ENCODE measurements around the gene DIP2C.
"Not testable (repeated sequence)": the region's sequence is repeated elsewhere in the genome, so short reads cannot be mapped to it uniquely, and the experiment has no call there.

DIP2C gene

DNA sequence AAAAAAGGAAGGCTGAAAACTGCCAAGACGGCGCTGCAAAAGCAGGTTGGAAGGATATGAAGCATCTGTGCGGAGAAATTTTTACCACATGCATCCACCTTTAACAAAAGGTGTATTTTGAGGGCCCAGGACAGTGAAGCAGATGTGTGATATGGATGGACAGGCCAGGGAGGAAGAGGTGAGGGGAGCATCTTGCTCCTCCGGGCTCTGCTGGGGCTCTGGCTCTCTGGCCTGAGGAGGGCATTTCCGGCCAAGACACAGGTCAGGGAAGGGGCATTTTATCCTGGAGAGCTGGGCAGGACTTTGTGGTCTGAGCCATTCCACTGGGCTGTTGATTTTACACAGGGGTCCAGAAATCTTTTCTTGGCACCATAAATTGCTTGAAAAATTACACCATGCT lies 379.1 kb downstream of the DIP2C start:
- DNase-seq = no peak

DNA sequence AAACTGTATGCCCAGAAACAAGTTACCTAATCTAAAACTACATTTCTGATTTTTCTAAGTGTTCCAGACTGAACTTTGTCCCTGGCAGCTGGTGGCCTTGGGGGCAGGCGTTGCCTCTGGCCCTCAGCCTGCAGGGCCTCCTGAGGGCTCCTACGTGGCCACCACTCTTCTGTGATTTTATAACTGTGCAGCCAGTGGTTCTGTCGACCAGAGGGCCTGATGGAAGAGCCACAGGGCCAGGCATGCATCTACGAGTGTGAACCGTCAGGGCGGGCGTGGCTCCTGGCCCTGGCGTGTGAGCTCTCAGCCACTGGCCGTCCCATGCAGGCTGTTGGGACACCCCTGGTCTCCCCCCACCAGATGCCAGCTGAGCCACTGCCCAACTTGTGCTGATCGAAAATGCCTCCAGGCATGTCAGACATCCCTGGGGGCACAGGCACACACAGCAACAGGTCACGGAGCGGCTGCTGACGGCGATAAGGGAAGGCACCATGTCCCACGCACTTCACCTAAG lies 380.8 kb downstream of the DIP2C start:
- no peak for DNase-seq

DNA sequence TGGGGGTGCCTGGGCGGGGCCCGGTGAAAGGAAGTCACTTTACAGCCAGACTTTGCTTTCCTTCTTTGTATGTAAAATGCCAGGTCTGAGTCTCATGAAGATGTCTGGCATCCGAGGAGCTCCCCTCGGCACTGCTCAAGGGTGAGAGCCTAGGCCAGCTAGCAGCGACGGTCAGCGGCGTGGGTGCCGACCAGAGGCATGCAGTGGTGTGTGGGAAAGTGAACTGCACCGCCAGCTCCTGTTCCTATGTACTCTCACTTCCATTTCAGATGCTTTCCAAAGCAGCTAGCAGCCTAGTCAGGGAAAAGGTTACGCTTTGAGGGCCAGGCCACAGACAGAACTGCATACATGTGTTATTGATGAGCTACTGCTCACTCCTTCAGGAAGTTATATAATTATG lies 381.4 kb downstream of the DIP2C start:
- DNase-seq = no peak

DNA sequence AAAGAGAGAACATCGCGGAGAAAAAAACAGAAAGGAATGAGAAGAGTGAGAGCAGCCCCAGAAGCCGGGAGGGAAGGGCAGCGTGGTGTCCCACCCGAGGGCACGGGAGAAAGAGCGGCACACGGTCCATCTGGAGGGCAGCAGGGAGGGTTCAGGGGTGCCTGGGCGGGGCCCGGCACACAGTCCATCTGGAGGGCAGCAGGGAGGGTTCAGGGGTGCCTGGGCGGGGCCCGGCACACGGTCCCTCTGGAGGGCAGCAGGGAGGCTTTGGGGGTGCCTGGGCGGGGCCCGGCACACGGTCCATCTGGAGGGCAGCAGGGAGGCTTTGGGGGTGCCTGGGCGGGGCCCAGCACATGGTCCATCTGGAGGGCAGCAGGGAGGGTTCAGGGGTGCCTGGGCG lies 381.8 kb downstream of the DIP2C start:
- no peak for DNase-seq

DNA sequence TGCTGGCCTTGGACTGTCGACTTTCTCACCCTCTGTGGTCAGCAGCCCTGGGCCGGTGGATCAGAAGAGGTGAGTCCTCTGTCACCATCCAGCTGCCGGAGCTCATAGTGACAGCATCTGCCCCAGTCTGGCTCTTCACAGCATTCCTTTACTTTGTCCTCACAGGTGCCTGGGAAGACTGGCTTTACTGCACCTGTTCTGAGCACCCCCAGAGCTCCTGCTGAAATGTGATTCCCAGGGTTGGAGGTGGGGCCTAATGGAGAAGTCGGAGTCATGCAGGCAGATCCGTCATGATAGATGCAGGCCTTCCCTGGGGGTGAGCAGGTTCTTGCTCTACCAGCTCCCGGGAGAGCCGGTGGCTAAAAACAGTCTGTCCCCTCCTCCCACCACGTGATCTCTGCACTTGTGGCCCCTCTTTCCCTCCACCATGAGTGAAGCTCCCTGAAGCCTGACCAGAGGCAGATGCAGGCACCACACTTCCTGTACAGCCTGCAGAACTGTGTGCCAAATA lies 382.7 kb downstream of the DIP2C start:
- no peak for DNase-seq

DNA sequence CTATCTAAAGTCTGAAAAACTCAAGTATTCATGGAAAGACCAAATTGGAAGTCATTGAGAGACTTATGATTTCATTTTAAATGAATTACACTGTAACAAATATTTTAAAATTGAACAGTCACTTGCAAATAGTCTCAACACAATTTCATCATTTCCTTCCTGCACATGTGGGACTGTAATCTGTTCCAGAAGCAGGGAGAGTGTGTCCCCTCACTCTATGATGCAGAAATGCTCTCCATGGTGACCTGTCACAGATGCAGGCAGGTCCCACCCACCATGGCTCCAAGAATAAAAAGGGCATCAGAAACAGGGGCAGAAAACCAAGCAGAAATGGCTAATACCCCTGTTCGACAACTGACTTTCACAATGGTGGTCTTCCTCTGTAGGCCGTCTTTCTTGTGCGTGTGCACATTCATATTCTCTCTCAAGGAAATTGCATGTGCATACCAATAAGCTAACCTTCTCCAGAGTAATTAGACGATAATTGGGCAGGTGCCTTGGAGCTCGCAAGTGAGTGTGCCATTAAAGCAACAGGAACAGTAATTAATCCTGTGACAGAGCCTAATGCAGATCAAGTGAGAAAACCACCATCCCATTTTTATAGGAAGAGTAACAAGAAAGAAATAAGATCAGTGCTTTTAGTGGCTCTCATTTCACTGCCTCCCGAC lies 383.3 kb downstream of the DIP2C start:
- DNase-seq = no peak

DNA sequence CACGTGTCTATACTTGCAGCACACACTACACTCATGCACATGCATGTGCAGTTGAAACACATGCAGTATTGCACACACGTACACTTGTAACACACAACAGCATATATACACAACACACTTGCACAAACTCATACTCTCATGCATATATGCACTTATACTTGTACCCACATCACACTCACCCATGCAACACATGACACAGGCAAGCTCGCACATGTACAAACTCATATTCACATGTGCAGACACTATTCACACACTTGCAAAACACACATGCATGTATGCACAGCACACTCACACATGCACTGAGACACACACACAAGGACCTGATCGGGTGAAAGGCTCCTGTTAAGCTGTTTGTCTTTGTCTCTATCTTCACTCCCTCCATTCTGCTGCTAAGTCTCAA lies 384.4 kb downstream of the DIP2C start:
- no peak for DNase-seq

DNA sequence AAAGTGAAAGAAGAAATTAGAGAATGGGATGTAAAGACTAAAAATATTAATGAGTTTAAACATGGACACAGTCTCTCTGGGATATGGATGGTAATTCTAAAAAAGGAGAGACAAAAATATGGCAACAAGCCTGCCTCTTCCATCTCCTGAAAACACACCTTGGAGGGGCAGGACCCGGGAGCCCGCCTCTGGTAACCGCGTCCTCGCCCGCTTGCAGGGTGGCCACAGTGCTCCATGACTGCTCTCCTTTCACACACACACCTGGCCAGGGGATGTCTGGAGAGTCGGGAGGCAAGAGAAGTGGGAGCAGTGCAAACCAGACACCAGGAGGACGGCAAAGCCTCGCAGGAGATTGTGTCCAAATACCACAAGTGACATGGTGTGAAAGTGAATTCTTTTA lies 387.9 kb downstream of the DIP2C start:
- DNase-seq = no peak

DNA sequence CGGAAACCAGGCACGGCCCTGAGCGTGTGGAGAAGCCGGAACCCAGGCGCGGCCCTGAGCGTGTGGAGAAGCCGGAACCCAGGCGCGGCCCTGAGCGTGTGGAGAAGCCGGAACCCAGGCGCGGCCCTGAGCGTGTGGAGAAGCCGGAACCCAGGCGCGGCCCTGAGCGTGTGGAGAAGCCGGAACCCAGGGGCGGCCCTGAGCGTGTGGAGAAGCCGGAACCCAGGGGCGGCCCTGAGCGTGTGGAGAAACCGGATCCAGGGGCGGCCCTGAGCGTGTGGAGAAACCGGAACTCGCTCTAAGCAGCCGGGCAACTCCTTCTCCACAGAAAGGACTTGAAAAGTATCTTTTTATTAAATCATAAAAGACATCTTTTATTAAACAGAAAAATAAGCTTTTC lies 388.9 kb downstream of the DIP2C start:
- DNase-seq = not testable (repeated sequence)

DNA sequence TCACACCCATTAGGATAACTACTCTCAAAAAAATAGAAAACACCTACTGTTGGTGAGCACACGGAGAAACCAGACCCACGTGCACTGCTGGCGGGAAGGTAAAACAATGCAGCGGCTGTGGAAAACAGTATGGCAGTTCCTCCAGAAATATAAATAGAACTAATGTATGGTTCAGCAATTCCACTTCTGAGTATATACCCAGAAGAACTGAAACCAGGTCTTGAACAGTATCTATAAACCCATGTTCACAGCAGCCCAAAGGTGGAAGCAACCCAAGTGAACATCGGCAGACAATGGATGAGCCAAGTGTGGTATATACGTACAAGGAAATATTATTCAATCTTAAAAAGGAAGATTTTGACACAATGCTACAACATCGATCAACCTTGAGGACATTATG lies 389.5 kb downstream of the DIP2C start:
- DNase-seq = no peak

DNA sequence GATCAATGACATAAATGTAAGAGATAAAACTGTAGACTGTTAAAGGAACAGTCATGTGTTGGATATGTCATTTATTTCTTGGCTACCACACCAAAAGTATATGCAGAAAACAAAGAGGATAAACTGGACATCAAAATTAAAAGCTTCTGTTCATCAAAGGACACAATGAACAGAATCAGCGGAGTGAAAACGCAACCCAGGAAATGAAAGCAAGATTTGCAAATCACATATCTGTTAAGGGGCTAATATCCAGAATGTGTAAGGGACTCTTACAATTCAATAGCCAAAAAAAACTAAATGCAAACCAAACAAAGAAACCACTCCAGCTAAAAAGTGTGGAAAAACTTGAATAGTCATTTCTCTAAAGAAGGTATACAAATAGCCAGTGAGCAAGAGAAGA lies 390.0 kb downstream of the DIP2C start:
- no peak for DNase-seq

DNA sequence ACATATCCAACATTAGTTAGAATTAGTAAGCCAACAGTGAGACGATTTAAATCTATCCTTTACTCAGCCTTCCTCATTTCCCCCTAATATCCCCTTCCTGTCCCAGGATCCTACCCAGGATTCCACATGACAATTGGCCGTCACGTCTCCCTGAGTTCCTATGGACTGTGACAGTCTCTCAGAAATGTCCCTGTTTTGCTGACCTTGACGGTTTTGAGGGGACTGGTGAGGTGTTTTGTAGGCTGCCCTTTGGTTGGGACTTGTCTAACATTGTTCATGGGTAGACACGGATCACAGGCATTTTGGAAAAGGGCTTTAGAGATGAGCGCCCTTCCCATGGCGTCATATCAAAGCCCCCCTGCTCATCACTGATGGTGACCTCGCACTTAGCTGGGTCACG lies 391.4 kb downstream of the DIP2C start:
- DNase-seq = no peak

DNA sequence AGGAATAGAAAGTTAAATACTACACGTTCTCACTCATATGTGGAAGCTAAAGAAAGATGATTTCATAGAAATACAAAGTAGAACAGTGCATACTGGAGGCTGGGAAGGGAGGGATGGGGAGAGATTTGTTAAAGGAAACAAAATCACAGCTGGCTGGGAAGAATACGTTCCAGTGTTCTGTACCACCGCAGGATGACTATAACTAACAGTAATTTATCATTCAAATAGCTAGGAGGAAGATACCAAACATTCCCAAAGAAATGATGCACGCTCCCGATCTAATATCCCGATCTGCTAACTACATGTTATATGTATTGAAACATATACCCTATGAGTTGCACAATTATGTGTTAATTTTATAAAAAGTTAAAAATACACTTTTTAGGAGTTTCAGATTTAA lies 391.9 kb downstream of the DIP2C start:
- DNase-seq = no peak

DNA sequence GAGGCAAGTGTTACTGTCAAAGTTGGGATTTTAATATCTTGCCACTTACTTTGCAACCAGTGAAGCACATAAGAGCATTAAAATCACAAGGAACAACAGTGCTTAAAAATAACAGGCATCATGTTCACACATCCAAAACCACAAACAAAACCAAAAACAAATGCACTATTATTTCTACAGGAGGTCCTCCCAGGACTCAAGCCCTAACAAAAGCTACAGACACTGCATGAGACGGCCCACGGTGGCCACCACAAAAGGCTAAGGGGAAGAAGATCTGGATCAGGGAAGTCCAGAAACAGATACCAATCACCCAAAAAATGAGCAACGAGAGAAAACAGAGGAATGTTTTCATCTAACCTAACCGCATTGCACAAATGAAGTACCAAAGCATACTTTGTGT lies 395.8 kb downstream of the DIP2C start:
- no peak for DNase-seq

DNA sequence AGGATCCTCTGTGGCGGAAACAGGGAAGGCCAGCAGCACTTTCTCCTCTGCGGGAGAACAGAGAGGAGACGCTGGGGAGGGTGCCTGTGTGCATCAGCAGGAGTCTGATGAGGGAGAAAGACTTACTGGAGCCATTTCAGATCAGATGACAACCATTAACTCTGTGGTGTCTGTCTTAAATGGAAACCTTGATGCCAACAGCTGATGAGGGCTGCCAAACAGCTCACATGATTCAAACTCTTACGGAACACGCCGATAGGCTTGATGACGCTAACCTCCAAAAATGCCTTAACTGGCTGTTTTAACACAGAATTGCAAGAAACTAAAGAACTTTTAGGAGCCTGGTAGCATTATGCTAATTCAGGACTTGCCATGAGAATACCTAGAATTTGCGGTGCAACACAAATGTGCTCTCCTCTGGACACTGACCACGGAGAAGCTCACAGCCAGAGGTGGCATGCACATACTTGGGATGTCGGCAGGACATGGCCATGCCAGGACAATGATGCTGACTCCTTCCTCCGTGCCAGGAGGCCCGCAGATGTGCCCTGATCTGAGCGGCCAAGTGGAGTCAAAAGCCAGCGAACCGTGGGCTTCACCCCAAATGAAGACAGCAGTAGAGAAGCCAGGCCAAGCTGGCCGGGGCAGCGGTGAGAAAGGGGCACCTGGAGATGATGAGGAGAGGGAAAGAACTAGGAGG lies 399.3 kb downstream of the DIP2C start:
- DNase-seq = no peak

DNA sequence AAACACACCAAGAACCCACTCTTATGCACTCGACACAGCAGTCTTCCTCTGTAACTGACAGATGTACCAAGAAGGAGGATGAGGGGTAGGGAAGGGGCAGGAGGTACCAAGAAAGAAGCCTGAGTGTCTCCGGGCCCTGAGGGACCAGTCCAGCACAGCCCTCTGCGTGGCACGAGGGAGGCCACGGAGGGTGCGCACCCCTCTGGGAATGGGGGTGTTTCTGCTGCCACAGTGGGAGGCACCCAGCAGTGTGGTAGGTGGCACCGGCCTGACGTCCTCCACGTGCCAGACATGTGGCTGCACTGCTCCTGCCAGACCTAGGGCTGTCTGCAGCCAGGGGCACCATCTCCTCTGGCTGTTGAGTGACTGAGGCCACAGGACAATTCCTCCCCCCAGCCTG lies 399.9 kb downstream of the DIP2C start:
- no peak for DNase-seq

DNA sequence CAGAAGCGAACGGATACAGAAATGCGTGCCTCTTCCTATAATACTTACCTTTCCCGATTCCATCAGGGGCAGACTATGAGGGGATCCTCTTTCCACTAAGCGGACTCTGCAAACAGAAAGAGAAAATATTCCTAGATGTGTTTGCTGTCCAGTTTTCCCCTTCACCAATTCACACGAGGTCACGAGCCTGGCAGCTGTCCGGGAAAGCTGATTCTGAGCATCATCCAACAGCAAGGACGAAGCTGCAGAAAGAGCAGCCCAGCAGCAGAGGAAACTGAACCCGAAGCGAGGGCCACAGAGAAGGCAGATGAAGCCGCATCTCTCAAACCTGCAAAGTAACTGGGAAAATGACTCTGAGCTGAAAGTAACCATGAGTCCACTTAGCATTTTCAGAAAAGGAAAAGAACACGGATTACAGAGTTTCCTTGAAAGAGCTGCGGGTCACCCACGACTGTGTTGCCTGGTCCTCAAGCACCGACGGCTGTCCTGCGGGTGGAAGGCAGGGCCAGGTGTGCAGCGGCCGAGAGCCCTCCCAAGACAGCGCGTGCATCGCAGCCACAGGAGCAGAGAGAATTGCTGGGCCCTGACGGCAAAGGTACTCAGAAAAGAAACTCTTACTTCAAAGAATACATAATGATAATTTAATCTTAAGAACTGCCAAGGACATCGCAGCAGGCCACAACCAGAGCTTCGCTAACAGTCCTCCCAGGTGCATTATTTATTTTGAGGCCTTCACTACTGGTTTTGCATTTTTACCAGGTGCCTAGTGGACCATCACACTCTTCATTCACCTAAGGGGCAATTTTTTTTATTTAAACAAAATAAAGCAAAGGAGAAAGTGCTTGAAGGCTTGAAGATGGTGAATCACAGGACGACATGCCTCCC lies 400.9 kb downstream of the DIP2C start:
- DNase-seq = no peak

DNA sequence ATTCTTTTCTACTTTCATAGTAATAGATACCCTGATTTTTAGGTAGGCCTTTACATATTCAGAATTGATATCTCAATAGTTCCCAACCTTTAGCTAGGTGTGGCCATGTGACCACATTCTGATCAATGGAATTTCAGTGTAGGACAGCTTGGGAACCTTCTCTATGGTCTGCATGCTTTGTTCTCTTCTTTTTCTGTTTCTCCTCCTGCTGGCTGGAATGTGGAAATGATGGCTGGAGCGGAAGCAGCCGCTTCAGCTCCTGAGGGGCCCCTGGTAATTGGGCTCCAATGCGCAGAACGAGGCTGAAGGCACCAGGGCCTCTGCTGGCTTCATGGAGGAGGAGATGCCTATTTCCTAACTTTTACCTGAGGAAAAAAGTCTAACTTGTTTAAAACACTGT lies 401.7 kb downstream of the DIP2C start:
- DNase-seq = no peak

DNA sequence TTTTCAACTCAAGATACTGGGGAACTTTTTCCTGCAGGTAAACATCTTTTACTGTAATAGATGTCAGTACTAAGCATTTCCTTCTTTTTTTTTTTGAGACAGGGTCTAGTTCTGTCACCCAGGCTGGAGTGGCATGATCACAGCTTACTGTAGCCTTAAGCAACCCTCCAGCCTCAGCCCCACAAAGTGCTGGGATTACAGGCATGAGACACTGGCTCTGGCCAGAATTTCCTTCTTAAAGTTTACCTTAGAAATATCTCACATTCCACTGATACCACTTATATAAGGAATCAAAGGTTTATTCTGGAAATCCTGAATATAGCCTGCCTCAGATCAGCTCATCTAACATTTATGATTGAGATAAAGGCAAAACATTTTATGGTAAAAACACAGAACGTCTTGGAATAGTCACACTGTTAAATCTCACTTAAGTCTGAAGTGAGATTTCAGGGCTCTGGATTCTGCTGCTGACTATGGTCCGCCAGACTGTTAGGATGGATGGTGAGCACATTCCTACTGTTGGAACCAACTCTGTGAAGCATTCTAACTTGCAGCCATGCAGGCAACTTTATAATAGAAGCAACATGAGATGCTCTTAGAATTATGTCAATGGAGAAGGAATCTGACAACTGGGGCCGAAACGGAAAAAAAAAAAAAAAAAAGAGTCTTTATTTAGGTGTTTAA lies 402.3 kb downstream of the DIP2C start:
- DNase-seq = no peak

DNA sequence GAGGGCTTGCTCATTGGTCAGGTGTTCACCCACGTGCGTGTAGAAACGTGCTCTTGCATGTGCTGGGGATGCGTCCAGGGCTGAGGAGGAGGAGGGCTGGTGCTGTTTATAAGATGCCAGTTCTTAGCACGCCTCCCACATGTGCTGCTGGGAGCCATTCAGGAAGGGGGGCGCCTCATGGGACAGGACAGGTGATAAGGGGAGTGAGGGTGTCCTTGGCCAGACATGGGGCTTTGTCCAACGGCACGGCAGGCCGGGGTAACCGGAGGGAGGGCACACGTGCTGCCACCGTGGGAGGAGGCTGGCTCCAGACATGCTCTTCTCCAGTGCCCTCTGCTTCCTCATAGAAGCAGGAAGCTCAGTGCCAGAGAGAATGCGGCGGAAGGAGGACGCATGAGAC lies 404.3 kb downstream of the DIP2C start:
- no peak for DNase-seq

DNA sequence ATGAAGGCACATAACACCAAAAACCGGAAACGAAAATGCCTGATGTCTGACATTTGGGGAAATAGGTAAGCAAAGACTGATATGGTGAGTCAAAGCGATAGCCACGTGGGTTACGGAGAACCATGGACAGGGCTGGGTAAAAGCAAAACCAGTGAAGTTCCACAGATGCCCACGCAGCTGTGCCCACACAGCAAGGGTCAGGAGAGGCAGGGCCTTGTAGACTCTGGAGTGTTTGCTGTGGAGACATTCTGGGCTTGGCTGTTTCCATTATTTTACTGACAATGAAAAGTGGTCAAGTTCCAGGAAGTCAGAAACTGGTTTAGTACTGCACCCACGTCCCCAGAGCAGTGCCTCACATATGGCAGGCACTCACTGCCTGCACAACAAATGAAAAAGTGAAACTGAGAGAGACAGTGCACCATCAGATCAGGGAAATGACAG lies 405.5 kb downstream of the DIP2C start:
- no peak for DNase-seq

DNA sequence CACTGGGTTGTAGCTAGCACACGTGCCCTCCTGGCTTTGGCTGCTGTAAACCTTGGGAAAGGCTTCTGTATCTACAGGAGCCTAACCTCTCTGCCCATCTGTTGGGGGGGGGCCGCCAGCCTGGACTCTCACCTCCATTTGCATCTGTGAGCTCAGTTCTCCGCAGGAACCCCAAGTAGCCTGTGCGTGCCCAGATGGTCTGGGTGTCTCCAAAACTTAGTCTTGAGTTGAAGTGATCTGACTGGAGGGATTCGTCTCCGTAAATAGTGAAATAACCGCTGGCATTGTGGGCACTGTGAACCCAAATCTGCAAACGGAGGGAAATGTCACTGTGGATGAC lies 406.4 kb downstream of the DIP2C start:
- DNase-seq = no peak

Measured in activated CD8-positive, alpha-beta memory T cell treated with anti-CD3 and anti-CD28 coated beads, Interleukin-2, amount 50 U/mL, for 48 hours (primary cell).